ENCODE results near the gene SNX24. TPM values are rescaled to one million over a fixed set of nuclear protein-coding genes. Genes with fewer than 3 reads are reported as not detected.

SNX24 gene
- total and polyA plus RNA-seq, 2 of the 4 experiments (the other 2 are of a cell fraction): 13.8 to 15.0 TPM

DNA sequence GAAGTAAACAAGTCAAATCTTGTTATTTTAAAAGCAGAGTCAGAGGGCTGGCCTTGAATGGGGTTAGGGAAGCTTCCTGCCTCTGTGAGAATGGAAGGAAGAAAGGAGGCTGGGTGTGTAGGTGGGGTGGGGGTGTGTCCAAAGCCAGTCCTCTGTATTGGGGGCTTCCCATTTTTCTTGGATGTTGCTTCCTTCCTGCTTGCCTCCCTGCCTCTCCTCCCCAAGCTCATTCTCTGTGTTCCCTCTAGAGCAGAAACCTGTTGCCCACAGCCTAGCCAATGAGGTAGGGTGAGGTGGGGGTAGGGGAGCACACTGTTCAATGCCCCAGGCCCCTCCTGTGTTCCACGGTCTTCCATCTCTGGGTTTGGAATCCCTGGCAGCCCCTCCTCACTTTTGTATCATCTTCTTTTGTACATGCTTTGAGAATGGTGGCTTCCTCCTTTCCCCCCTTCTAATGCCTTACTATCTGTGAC lies 39.7 kb downstream of the SNX24 start:
- dilution Hi-C loops (cut with HindIII; ENCODE audit: low sequenced_read_pairs, unreplicated experiment): no loop called here
- H3K9me3 ChIP-seq (ENCODE audit: control insufficient read depth, insufficient read depth, low read length): no peaks in the 10 kb centered on the region
- ATAC-seq (ENCODE audit: low read depth): peak; percentile 80

More for the DNA sequence above, 39.7 kb downstream of the SNX24 start:
- H2BK20ac ChIP-seq (ENCODE audit: low read depth, low read length): no peak overlapping the region
- no peaks in the 10 kb centered on the region for H3K27me3 ChIP-seq (ENCODE audit: control insufficient read depth, insufficient read depth, low read length)
- H4K5ac ChIP-seq (ENCODE audit: low read depth, low read length): no peak overlapping the region
- intact Hi-C loops (cut with micrococcal nuclease): no loop called here
- POLR2A ChIA-PET (ENCODE audit: unreplicated experiment): no interaction called here
- H3K4ac ChIP-seq (ENCODE audit: low read depth, low read length): no peak overlapping the region
- no peak overlapping the region for H3K4me3 ChIP-seq (ENCODE audit: insufficient read depth, low read depth, low read length)
- no peak overlapping the region for H2BK5ac ChIP-seq (ENCODE audit: low read depth, low read length, poor library complexity, severe bottlenecking)
- no peak overlapping the region for H3K4me2 ChIP-seq (ENCODE audit: low read depth, low read length)
- no peak overlapping the region for H2AK5ac ChIP-seq (ENCODE audit: low read depth, low read length)
- no CpG with 5 or more reads among the region's 1 CpG for whole genome bisulfite sequencing, 2 experiments (ENCODE audit: extremely low coverage in 2 of 2, insufficient read length in 1 of 2)
- no peak overlapping the region for H3K23ac ChIP-seq (ENCODE audit: low read depth, low read length)
- no peak overlapping the region for H2BK120ac ChIP-seq (ENCODE audit: low read depth, low read length)
- H3K14ac ChIP-seq (replicated peaks; ENCODE audit: low read depth, low read length): no peak overlapping the region
- H4K8ac ChIP-seq (ENCODE audit: low read depth in 2 of 2, low read length in 2 of 2): no peak overlapping the region
- H4K91ac ChIP-seq (ENCODE audit: insufficient read depth, low read depth, low read length): no peak overlapping the region
- no peaks in the 10 kb centered on the region; the same call in 1 of the 2 replicates for H3K9me1 ChIP-seq (ENCODE audit: insufficient read depth, low read length)
- no peak overlapping the region for H3K56ac ChIP-seq (ENCODE audit: extremely low read depth, insufficient read depth, low read length)
- H3K27ac ChIP-seq (ENCODE audit: insufficient read depth, low read length): no peak overlapping the region
- H3K36me3 ChIP-seq (ENCODE audit: control insufficient read depth, insufficient read depth, low read length): no peaks in the 10 kb centered on the region
- BruUV-seq (replicated peaks): no TSS peak
- in situ Hi-C loops (cut with MboI; ENCODE audit: low sequenced_read_pairs): no loop called here
- H3K9ac ChIP-seq (ENCODE audit: low read depth, low read length): no peak overlapping the region
- H2AK9ac ChIP-seq (replicated peaks; ENCODE audit: low read depth, low read length, poor library complexity): no peak overlapping the region
- peaks cover 11 to 23% of the 10 kb centered on the region in 2 experiments for H3K79me1 ChIP-seq (ENCODE audit: low read depth in 1 of 2, low read length in 2 of 2)
- no peak for DNase-seq
- H3K4me1 ChIP-seq (ENCODE audit: control insufficient read depth, insufficient read depth, low read length): peaks cover 7% of the 10 kb centered on the region
- TF ChIP-seq MXI1 (IDR thresholded peaks at IDR 0.05; ENCODE audit: borderline replicate concordance, low read depth, low read length) (no peak), MAFK (IDR thresholded peaks at IDR 0.05; ENCODE audit: low read depth, low read length) (no peak), POLR2A (IDR thresholded peaks at IDR 0.05; ENCODE audit: low read depth, low read length) (no peak)
- no peak overlapping the region for H2BK15ac ChIP-seq (ENCODE audit: low read depth, low read length)
- H4K20me1 ChIP-seq (ENCODE audit: insufficient read depth, low read length): no peaks in the 10 kb centered on the region; the same call in 1 of the 2 replicates
- H3K18ac ChIP-seq (ENCODE audit: low read depth, low read length): no peak overlapping the region
- no peak overlapping the region for H2AFZ ChIP-seq (replicated peaks; ENCODE audit: low read length, poor library complexity)
- CTCF ChIA-PET: interaction anchor here (1.2 kb wide), 1 partner anchor 13 kb away, joined by 3 read pairs; no protein-coding TSS in a partner anchor
